Activated CD4-positive, CD25-positive, alpha-beta regulatory T cell (primary cell): Measurements from ENCODE around the gene FOXE1.

Experiments used
- DNase-seq, 4 experiments: peaks; one replicate each; lab custom pipeline; 2025; lab: John Stamatoyannopoulos, UW

FOXE1 gene

DNA sequence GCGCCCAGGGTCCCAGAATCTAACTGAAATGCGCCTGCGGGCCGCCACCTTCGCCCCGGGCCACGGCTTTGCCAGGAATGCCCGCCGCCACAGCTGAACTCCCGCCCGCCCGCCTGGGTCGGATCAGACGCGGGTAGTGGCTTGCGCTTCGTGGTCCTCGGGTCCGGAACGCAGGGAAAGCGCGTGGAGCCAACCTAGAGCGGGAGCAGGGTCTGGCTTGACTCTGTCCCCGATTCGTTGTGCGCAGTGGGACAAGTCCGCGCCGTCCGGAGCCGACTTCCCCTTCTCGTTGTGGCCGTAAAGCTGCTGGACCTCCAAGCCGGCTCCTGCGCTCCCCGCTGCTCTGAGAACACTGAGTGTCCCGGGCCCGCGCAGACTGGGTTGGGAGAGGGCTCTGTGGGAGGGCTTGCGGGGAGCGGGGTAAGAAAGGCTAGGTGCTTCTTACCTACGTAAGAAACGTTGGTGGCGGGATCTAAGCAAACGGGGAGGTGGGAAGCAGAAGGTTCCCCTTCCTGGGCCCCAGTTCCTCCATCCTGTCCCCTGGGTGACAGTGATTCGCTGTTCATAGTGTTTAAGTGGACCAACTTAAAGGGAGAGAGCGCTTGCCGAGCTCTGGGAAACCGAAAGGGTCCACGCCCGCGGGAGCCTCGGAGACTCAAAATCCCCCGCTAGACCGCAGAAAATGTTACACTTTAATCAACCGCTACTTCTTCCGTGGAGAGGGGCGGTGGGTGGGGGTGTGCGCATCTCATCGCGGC is 4.4 kb upstream of the FOXE1 start:
- DNase-seq = no peak

DNA sequence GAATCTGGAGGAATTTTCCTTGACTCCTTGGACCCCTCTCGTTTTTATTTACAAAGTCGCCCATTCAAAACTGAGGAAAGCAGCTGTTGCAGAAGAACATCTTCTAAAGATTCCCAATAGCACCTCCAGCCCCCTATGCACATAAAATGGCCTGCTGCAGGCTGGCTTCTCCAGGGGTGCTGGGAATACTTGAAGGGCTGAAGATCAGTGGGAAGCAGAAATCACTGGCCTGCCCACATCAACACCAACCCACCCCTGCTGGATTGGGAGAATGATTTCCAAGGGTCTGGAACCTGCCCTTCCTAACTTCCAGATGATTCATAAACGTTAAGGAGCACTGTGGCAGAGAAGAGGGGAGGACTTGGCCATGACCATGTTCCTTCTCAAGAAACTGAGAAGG is 3.0 kb upstream of the FOXE1 start:
- no peak for DNase-seq

DNA sequence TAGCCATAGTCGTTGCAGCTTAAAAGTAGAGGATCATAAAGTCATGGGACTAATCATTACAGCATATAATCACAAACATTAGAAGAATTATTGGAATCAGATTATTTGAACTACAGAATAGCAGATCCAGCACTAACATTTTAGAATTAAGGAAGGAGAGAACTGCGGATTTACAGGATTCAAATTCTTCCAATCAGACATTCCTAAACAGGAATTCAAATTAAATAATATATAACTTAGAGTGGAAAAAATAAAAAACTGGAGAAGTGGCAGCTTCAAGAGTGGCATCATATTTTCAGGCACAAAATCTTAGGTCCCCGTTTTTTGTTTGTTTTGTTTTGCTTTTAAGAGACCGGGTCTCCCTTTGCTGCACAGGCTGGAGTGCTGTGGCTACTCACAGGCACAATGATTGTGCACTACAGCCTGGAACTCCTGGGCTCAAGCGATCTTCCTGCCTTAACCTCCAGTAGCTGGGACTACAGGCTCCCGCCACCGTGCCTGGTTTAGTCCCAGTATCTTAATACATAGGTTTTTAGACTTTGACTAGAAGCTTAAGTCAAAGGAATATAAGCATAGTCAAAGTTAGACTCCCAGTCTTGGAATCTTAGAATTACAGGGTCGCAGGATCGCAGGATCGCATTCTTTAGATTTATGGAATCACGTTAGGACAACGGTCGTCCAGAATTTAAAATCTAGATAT is 2.1 kb upstream of the FOXE1 start:
- DNase-seq = no peak

DNA sequence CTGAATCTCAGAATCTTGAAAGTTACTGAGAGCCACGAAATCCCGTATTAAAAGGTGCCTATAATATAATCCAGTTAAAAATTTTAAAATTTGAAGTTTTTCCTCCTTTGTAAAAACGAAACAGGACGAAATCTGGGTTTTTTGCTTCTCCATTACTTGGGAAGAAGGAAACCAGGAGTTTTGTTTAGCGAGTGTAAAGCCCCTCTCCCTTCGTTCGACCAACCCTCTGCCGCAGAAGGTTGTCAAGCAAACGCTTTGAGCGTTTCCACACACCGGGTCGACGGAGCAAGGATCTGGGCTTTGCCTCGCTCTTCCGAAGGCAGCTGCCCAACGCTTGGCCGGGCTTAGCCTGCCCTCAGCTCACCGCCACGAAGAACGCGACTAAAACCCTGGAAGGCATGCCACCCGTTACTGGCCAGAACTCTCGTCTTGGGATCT is 1.6 kb upstream of the FOXE1 start:
- no peak for DNase-seq

DNA sequence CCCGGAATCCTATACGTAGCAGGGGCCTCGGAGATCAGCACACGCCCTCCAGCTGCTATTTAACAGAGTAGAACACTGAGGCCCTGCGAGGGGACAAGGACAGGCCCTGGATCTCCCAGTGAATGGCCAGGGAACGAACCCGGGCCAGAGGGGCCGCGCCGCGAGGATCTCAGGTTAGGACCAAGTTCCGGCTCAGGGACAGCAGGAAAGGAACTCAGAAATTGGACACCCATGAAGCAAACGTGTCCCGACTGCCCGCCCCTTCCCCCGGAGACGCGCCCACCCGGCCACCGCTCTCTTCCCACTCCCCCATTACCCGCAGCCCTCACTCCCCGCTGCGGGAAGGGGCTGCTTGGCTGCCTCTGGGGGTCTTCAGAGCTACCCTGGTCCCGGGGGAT is 1.0 kb upstream of the FOXE1 start:
- DNase-seq = no peak

DNA sequence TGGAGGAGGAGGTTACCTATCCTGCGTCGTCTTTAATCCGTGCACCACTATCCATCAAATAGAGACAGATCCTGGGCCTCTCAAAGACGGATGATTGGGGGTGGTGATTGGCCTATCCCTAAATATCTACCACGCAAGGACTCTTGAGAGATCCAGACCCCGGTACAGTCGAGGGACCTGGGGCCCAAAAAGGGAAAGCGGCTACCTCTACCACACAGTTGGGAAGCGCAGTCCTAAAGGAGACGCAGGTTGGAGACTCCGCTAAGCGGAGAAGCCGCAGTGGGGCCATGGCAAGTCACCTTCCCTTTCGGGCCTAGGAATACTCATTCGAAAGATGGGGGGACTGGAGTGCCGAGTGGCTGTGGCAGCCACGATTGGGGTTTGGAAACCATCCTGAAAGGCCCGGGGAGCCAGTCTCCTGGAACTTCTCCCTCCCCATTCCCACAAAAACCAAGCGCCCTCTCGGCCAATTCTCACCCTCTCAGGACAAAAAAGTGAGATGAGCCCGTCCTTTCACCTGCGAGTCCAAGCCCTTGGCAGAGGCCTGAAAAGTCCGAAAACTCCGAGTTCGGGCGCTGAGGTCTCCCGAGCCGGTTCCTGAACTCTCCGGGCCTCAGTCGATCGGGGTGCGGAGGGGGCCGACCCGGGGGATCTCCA is 499 bp upstream of the FOXE1 start:
- DNase-seq = no peak

DNA sequence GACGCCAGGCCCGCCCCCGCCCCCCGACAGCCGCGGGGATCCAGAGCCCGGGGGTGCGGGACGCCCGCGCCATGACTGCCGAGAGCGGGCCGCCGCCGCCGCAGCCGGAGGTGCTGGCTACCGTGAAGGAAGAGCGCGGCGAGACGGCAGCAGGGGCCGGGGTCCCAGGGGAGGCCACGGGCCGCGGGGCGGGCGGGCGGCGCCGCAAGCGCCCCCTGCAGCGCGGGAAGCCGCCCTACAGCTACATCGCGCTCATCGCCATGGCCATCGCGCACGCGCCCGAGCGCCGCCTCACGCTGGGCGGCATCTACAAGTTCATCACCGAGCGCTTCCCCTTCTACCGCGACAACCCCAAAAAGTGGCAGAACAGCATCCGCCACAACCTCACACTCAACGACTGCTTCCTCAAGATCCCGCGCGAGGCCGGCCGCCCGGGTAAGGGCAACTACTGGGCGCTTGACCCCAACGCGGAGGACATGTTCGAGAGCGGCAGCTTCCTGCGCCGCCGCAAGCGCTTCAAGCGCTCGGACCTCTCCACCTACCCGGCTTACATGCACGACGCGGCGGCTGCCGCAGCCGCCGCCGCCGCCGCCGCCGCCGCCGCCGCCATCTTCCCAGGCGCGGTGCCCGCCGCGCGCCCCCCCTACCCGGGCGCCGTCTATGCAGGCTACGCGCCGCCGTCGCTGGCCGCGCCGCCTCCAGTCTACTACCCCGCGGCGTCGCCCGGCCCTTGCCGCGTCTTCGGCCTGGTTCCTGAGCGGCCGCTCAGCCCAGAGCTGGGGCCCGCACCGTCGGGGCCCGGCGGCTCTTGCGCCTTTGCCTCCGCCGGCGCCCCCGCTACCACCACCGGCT is 1.0 kb downstream of the FOXE1 start:
- DNase-seq = peak in 2 of 4 experiments; percentile 15 to 18

DNA sequence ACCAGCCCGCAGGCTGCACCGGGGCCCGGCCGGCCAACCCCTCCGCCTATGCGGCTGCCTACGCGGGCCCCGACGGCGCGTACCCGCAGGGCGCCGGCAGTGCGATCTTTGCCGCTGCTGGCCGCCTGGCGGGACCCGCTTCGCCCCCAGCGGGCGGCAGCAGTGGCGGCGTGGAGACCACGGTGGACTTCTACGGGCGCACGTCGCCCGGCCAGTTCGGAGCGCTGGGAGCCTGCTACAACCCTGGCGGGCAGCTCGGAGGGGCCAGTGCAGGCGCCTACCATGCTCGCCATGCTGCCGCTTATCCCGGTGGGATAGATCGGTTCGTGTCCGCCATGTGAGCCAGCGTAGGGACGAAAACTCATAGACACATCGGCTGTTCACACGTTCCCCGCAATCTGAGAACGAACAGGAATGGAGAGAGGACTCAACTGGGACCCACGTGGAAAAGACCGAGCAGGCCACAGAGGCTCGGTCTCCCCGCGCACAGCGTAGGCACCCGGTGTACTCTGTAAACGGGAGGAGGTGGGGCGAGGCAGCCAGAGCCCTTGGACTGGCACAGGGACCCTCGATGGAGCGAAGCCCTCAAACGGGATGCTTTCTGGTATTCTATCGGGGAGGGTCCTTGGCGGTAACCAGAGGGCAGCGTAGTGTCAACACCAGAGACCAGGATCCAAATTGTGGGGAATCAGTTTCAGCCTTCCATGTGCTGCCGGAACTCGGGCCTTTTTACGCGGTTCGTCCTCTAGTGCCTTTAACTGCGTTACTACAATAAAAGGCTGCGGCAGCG is 1.9 kb downstream of the FOXE1 start:
- DNase-seq = no peak

DNA sequence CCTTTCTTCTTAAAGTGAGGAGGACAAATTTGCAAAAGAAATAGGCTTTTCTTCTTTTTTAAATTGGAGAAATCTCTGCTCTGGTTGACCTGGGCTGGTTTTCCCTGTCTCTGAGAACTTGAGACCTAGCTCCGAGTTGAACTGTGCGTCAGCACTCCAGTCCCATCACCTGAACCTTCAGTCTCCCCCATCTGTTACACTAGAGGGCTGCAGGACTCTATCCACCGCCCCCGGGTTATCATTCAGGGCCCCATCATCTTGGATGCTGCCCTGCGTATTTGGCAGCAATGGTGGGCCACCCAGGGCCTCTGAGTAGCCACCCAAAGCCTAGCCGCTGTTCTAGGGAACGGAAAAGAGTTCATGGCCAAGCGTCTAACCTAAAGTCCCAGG is 2.5 kb downstream of the FOXE1 start:
- no peak for DNase-seq

DNA sequence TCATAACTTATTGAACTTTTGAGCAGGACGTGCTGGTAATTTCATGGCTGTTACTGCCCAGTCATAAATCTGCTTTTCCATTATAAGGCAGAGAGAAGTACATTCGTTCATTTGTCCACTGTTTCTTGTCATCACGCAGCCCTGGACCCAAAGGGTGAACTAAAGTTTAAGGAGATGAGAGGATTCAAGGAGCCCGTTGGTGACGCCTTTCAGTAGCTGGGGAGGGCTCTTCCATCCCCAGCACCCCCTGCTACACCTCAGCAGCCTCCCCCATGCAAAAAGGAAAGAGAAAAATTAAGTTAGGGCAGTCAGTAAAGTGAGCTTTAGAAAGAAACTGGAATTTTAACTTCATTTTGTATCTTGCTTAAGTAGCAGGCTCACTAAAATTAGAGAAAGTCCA is 2.9 kb downstream of the FOXE1 start:
- no peak for DNase-seq

DNA sequence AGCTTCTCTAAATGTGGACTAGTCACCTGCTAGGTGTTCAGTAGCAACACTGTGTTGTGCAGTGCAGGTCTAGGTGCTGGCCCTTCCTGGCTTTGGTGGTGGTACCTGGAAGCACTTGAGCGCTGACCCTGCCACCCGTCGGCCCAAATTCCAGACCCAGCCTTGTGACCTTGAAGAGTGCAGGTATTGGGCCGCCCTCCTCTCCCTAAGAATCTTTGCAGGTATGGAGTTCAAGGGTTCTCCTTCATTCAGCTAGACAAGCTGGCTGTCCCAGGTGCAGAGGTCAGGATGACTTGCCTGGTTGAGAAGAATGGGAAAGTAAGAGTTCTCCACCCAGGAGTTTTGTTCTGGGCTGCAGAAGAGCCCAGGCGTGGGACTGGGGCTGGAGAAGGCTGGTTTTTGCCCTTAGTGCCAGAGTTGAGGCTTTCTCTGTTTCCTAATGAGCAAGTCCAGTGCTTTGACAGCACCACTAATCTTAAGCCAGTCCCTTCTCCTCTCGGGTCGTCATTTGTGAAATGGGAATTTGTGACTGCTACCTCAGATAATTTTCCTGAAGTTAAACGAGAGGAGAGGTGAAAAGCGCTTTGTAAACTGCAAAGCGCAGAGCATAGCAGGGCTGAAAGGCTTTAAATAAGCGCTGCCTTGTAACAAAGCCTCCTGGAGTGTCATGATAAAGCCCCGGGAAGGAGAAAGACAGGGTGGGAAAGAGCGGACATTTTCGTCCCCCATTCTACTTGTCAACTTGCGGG is 4.0 kb downstream of the FOXE1 start:
- DNase-seq = no peak

DNA sequence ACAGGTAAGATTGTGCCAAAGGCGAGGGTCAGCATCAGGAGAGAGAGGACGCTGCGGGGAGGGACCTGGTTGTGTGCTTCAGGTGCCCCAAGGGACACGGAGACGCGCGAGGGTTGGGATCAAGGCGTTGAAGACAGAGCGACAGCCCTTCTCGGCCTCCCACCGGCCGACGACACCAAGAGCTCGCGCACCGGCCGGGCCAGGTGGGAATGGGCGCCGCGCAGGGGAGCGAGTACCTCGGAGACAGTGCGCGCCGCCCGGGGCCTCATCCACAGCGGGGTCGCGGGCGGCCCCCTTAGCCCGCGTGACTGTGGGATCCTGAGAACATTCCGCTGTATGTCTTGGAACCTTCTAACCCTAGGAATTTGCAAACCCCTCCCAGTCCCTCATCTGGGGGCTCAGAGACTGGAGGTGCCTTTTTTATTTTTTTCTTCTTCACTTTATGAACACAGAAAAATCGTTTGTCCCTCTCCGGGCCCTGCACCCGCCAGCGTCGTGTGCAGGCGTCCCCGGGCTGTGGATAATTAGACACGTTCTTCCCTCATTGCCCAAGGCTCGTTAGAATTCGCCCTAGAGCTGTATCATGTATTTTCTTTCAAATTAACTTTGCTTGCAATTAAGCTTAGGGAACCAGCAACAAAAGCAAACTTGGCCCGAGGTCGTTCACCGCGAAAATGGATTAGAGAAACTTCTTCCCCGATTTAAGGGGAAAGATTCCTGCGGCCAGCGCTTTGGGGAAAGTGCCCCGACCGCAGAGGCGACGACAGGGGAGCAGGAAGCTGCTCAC is 4.8 kb downstream of the FOXE1 start:
- no peak for DNase-seq

DNA sequence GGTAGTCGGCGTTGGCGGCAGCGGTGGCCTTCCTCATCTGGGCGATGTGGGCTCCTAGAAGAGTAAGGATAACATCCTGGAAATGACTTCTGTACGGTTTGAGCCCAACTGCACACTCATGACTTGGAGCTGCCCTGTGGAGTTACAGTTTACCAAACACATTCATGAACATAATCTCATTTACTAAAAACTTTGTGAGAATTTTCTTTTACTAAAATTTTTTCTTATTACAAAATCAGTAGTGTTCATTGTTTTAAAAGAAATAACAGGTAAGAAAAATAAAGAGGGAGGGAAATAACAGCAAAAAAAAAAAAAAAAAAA is 5.3 kb downstream of the FOXE1 start:
- no peak for DNase-seq

DNA sequence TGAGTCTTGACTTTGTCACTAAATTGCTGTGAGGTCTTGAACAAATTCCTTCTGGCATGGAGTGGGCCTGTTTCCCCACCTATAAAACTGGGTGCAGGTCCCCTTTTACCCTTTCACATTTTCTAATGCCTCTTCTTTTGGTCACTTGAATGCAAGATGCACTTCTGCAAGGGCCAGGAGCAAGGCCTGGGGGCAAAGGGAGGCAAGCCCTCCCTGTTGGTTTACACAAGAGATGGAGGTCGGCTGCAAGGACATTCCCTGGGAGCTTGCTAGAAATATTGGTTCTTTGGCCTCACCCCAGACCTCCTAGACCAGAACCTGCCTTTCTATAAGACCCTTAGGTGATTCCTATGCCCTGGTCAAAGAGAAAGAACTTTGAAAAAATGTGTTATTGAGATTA is 5.8 kb downstream of the FOXE1 start:
- no peak for DNase-seq

DNA sequence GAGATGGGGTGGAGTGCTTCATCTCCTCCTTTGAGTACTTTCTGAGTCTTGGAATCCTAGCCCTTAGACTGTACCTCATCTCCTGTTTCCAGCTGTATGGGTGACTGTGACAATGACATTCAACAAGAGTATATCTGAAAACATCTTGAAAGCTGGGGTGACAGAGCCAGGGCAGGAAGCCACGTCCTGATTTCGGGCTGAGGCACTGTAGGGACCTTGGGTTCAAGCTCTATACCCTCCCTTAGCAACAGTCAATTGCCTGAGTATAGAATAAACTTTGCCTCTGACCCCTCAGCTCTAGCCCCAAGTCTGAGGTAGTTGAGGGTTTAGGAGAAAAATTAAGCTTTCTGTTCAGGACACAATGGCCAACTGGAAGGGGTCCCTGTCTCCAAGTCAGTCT is 6.3 kb downstream of the FOXE1 start:
- no peak for DNase-seq

DNA sequence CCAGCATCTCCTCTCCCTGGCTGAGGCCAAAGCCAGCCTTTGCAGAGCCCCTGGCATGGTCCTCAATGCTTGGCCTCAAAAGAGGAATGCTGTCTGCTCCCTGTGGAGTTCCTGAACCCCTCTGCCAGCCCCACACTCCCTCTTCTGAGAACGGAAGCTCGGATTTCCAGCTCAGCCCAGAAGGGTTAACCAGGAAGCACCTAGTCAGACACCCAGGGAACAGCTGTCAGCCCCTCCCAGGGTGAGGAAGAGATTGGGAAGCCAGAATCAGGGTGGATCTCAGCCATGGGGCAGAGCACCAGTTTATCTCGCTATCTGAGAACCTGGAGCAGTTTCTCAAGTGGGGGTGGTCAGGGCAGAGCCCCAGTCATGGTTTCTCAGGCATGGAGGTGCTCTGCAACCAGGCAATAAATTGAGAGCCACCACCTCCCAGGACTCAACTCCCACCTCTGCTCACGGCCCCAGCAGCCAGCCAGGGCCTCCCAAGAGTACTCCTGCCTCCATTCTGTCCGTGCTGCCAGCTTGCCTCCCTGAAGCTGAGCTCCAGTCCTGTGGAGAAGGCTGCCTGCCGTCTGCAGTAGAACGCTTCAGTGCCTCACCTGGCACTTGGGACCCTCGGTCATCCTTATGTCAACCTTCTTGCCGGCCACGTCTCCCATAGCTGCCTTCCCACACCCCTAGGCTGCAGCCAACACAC is 7.6 kb downstream of the FOXE1 start:
- DNase-seq = no peak

DNA sequence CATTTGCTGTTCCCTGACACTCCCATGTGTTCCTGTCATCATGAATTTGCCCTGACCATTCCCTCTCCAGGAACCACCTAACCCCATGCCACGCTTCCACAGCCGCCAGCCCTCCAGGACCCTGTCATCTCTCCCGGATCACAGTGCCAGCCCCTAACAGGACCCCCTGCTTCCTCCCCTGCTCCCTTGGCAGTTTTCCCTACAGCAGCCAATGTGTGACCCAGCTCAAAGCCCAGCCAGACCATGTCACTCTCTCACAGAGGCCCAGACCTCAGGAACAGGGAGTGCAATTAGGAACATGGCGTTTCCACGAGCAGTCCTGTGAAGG is 8.1 kb downstream of the FOXE1 start:
- no peak for DNase-seq

DNA sequence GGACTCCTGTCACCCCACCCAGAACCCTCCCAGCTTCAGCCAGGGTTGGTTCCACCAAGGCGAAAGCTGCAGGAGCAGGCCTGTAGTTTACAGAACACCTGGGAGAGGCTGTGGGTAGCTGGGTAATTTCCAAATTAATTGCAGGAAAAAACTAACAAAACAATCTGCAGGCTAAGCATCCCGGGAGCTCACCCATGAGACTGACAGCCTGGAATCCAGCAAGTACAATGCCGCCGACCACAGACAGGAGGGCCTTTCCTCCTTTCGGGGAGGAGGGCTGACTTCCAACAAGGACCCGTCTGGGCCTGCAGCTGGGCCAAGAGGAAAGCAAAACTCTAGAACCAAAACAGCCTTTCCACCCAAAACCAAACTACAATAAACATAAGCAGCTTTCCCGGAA is 10.3 kb downstream of the FOXE1 start:
- DNase-seq = no peak

DNA sequence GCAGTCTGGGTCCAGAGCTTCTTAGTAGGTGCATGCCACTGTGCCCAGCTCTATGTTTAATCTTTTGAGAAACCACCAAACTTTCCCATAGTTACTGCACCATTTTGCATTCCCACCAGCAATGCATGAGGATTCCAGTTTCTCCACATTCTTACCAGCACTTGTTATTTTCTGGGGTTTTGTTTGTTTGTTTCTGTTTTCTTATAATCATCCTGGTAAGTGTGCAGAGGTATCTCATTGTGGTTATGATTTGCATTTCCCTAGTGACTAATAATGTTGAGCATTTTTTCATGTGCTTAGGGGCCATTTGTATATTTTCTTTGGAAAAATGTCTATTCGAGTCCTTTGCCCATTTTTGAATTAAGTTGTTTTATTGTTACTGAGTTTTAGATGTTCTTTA is 11.4 kb downstream of the FOXE1 start:
- DNase-seq = no peak

DNA sequence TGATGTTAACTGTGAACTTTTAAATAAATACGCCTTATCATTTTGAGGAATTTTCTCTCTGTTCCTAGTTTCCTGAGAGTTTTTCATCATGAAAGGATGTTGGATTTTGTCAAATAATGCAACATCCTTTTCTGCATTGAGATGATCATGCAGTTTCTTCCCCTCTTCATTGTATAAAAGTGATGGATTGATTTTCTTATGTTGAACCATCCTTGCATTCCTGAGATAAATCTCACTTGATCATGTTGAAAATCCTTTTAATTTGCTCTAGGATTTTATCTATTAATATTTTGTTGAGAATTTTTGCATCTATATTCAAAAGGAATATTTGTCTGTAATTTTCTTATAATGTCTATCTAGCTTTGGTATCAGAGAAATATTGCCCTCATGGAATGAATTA is 13.3 kb downstream of the FOXE1 start:
- DNase-seq = no peak
